Stomach (tissue), 9 donors: Measurements from ENCODE around the gene ZNF214. TPM values are rescaled to one million over a fixed set of nuclear protein-coding genes. Genes with fewer than 3 reads are reported as not detected.

Source experiments
- DNase-seq, 2 donors: peaks; one replicate each; pipeline versions ENCODE4 v3.0.0 to v3.0.0-alpha.2; 2013 to 2019
- H3K27ac ChIP-seq, 5 donors: fragments of 200-600 bp in 4 of 5; sonication (generic) in 4 of 5; one replicate each; pipeline ENCODE4 v1.5.1; 2013 to 2019; ENCODE audit warnings: mild to moderate bottlenecking in 1 of 5, moderate library complexity in 1 of 5
- H3K27me3 ChIP-seq, 3 donors: fragments of 200-600 bp; sonication (generic); one replicate each; pipeline ENCODE4 v1.5.1; 2017 to 2019; ENCODE audit warnings: mixed run types in 1 of 3
- H3K36me3 ChIP-seq, 4 donors: fragments of 200-600 bp; sonication (generic); 1 replicate in 3 of 4; 2 replicates in 1 of 4; pipeline ENCODE4 v1.5.1; 2016 to 2019
- H3K4me1 ChIP-seq, 4 donors: fragments of 200-600 bp; sonication (generic); one replicate each; pipeline ENCODE4 v1.5.1; 2016 to 2019
- H3K4me3 ChIP-seq, 4 donors: fragments of 200-600 bp; sonication (generic) in 3 of 4; one replicate each; pipeline ENCODE4 v1.5.1; 2016 to 2019; ENCODE audit warnings: mild to moderate bottlenecking in 1 of 4
- H3K9me3 ChIP-seq, 4 donors: fragments of 200-600 bp; sonication (generic); one replicate each; pipeline ENCODE4 v1.5.1; 2016 to 2019
- CTCF ChIP-seq, 7 experiments: fragments of 450-650 bp in 4 of 7; fragments of 200-600 bp in 3 of 7; sonication (generic) in 3 of 7; IDR thresholded peaks; one replicate each; pipeline ENCODE4 v1.5.1; 2016 to 2019; ENCODE audit warnings: antibody characterized with exemption in 7 of 7, control low read depth in 2 of 7, mild to moderate bottlenecking in 1 of 7
- EP300 ChIP-seq: sonication (generic); formaldehyde crosslinking; IDR thresholded peaks from one replicate; pipeline ENCODE4 v1.6.1; 2017; ENCODE audit warnings: antibody characterized with exemption
- POLR2A ChIP-seq, 4 donors: fragments of 450-650 bp; IDR thresholded peaks; one replicate each; pipeline ENCODE4 v1.6.1; 2016; ENCODE audit warnings: antibody characterized with exemption in 4 of 4, control low read depth in 2 of 4, mild to moderate bottlenecking in 1 of 4, moderate library complexity in 1 of 4
- POLR2AphosphoS5 ChIP-seq, 3 donors: sonication (generic); formaldehyde crosslinking; IDR thresholded peaks; one replicate each; pipeline ENCODE4 v1.6.1; 2016; ENCODE audit warnings: antibody characterized with exemption in 3 of 3
- WGBS, 5 donors: extraction: QIAGEN DNeasy Blood & Tissue Kit in 3 of 5; methylation state at CpG; one replicate each; pipeline versions ENCODE4 v1.1.5 to v1.1.7; 2013 to 2018; 5-methylcytosine and 5-hydroxymethylcytosine counted together
- intact Hi-C: fragments of 100-400 bp; cut with DNase I; formaldehyde crosslinking; loops from one replicate; pipeline ENCODE4 v1.15.1; 2023; ENCODE audit warnings: low total_unique reads
- polyA plus RNA-seq, 3 donors: library from polyadenylated mRNA; stranded (reverse); fragments of 200-250 nt; gene quantifications; one replicate each; pipeline ENCODE4 v1.2.3, GENCODE V29; 2013
- total RNA-seq, 5 donors: library from RNA; depleted of rRNA; stranded (reverse); fragments of >200 nt; gene quantifications; one replicate each; pipeline versions ENCODE4 v1.1.0 to v1.2.3, GENCODE V29; 2014 to 2016
- donor health status: healthy with polysubstance abuse.
- donor health status: Bipolar disorder and iron deficiency.
- donor health status: healthy.

The ZNF214 gene
- total and polyA plus RNA-seq, 8 donors, result 0.37 to 4.0 (median 0.62) TPM; not detected in 2

GRCh38 chr11:7032692-7033091 is 12.5 kb upstream of the ZNF214 start:
- Histone ChIP-seq H3K9me3 (no peaks in the 10 kb centered on the region), H3K4me1 (no peaks in the 10 kb centered on the region), H3K36me3 (no peaks in the 10 kb centered on the region), H3K27ac (no peak overlapping the region), H3K27me3 (no peaks in the 10 kb centered on the region), H3K4me3 (no peak overlapping the region)
- DNase-seq, result no peak
- intact Hi-C loops, result no loop called here
- 0 to 29% (median 12%) methylated on average over 1 of the region's 1 CpG for WGBS, 5 donors
- no peak for TF ChIP-seq EP300
- TF ChIP-seq POLR2AphosphoS5 (IDR thresholded peaks at IDR 0.05), result no peak
- TF ChIP-seq POLR2A (IDR thresholded peaks at IDR 0.05), result no peak
- TF ChIP-seq CTCF (IDR thresholded peaks at IDR 0.05), result no peak

GRCh38 chr11:7031471-7031871 is 11.3 kb upstream of the ZNF214 start:
- Histone ChIP-seq H3K27me3 (no peaks in the 10 kb centered on the region), H3K4me3 (no peak overlapping the region), H3K4me1 (no peaks in the 10 kb centered on the region), H3K9me3 (no peaks in the 10 kb centered on the region), H3K36me3 (no peaks in the 10 kb centered on the region), H3K27ac (no peak overlapping the region)
- DNase-seq, result no peak
- TF ChIP-seq POLR2AphosphoS5 (IDR thresholded peaks at IDR 0.05) (no peak), EP300 (no peak), POLR2A (IDR thresholded peaks at IDR 0.05) (no peak), CTCF (IDR thresholded peaks at IDR 0.05) (no peak)
- intact Hi-C loops, result no loop called here
- 64 to 72% (median 70%) methylated on average over 10 to 11 of the region's 11 CpGs for whole genome bisulfite sequencing, 5 donors

- intact Hi-C loops, result no loop called here
- no peak overlapping the region for H3K4me3 ChIP-seq
- no peaks in the 10 kb centered on the region for H3K9me3 ChIP-seq
- H3K27ac ChIP-seq, result no peak overlapping the region
- WGBS, 5 donors, result 87 to 91% (median 89%) methylated on average over 16 of the region's 16 CpGs
- no peaks in the 10 kb centered on the region for H3K4me1 ChIP-seq
- H3K36me3 ChIP-seq, result no peaks in the 10 kb centered on the region
- DNase-seq, result no peak
- H3K27me3 ChIP-seq, result no peaks in the 10 kb centered on the region
- no peak for TF ChIP-seq EP300
- no peak for TF ChIP-seq POLR2A (IDR thresholded peaks at IDR 0.05)
- no peak for TF ChIP-seq CTCF (IDR thresholded peaks at IDR 0.05)
- no peak for TF ChIP-seq POLR2AphosphoS5 (IDR thresholded peaks at IDR 0.05)
These were observed 10.7 kb upstream of the ZNF214 start for GRCh38 chr11:7030836-7031235.

- DNase-seq, result no peak
- H3K27ac ChIP-seq, result no peak overlapping the region
- no peak for TF ChIP-seq POLR2A (IDR thresholded peaks at IDR 0.05)
- TF ChIP-seq CTCF (IDR thresholded peaks at IDR 0.05), result no peak
- no peak for TF ChIP-seq EP300
- TF ChIP-seq POLR2AphosphoS5 (IDR thresholded peaks at IDR 0.05), result no peak
- H3K4me1 ChIP-seq, result no peaks in the 10 kb centered on the region
- H3K9me3 ChIP-seq, result no peaks in the 10 kb centered on the region
- H3K4me3 ChIP-seq, result no peak overlapping the region
- 81 to 91% (median 84%) methylated on average over 3 of the region's 3 CpGs for WGBS, 5 donors
- H3K36me3 ChIP-seq, result no peaks in the 10 kb centered on the region
- intact Hi-C loops, result no loop called here
- no peaks in the 10 kb centered on the region for H3K27me3 ChIP-seq
These were observed 8.0 kb upstream of the ZNF214 start for GRCh38 chr11:7028141-7028540.
